HepG2 (cell line): Measurements from ENCODE around the gene SPTSSA. TPM values are rescaled to one million over a fixed set of nuclear protein-coding genes. Genes with fewer than 3 reads are reported as not detected.

Experiments used
- CCDC6 ChIP-seq: sonication (generic); formaldehyde crosslinking; IDR thresholded peaks from 2 replicates; pipeline ENCODE4 v1.8.1; 2022; ENCODE audit warnings: mild to moderate bottlenecking, missing genetic modification reagents, moderate library complexity
- HMG20B ChIP-seq: conservative IDR thresholded peaks from 2 replicates; pipeline ENCODE4 v1.6.1; 2016; ENCODE audit warnings: missing genetic modification reagents, missing compliant biosample characterization
- IKZF5 ChIP-seq: IDR thresholded peaks from 2 replicates; pipeline ENCODE4 v1.6.1; 2018; ENCODE audit warnings: missing genetic modification reagents, mild to moderate bottlenecking, missing compliant biosample characterization
- IRF1 ChIP-seq: sonication (generic); formaldehyde crosslinking; IDR thresholded peaks from 2 replicates; pipeline ENCODE4 v1.4.0; 2020; ENCODE audit warnings: low read depth, mild to moderate bottlenecking, missing genetic modification reagents
- JUN ChIP-seq: sonication (generic); formaldehyde crosslinking; IDR thresholded peaks from 2 replicates; pipeline ENCODE4 v1.4.0; 2020; ENCODE audit warnings: mild to moderate bottlenecking, missing genetic modification reagents
- KAT2B ChIP-seq: fragments of 150-350 bp; IDR thresholded peaks from 2 replicates; pipeline ENCODE4 v1.6.1; 2014; ENCODE audit warnings: low read depth, low read length, borderline replicate concordance
- MTERF4 ChIP-seq: sonication (generic); formaldehyde crosslinking; IDR thresholded peaks from 2 replicates; pipeline ENCODE4 v1.8.0; 2023; ENCODE audit warnings: mild to moderate bottlenecking, missing genetic modification reagents
- NR1H2 ChIP-seq: sonication (generic); formaldehyde crosslinking; IDR thresholded peaks from 2 replicates; pipeline ENCODE4 v1.8.1; 2022; ENCODE audit warnings: low read depth, missing genetic modification reagents, borderline replicate concordance
- RARA ChIP-seq: IDR thresholded peaks from 2 replicates; pipeline ENCODE4 v1.6.1; 2016; ENCODE audit warnings: missing genetic modification reagents, missing compliant biosample characterization
- RELA ChIP-seq: sonication (generic); formaldehyde crosslinking; IDR thresholded peaks from 2 replicates; pipeline ENCODE4 v1.4.0; 2020; ENCODE audit warnings: missing genetic modification reagents
- SMC3 ChIP-seq: IDR thresholded peaks from 2 replicates; pipeline ENCODE4 v1.6.1; 2011; ENCODE audit warnings: low read length, improper control_type of control experiment
- TBL1XR1 ChIP-seq: fragments of 150-350 bp; IDR thresholded peaks from 2 replicates; pipeline ENCODE4 v1.6.1; 2014; ENCODE audit warnings: borderline replicate concordance, low read length; ENCODE audit not compliant: partially characterized antibody
- THAP9 ChIP-seq: sonication (generic); formaldehyde crosslinking; IDR thresholded peaks from 2 replicates; pipeline ENCODE4; 2020; ENCODE audit warnings: missing genetic modification reagents, mild to moderate bottlenecking, borderline replicate concordance
- UBTF ChIP-seq: sonication (generic); formaldehyde crosslinking; IDR thresholded peaks from 2 replicates; pipeline ENCODE4 v1.4.0; 2020; ENCODE audit warnings: mild to moderate bottlenecking, missing genetic modification reagents
- ZNF232 ChIP-seq: sonication (generic); formaldehyde crosslinking; IDR thresholded peaks from 2 replicates; pipeline ENCODE4 v1.4.0; 2020; ENCODE audit warnings: missing genetic modification reagents, borderline replicate concordance
- ZNF780A ChIP-seq: sonication (generic); formaldehyde crosslinking; IDR thresholded peaks from 2 replicates; pipeline ENCODE4 v1.8.0; 2022; ENCODE audit warnings: mild to moderate bottlenecking, missing genetic modification reagents, moderate library complexity
- ZNF800 ChIP-seq: sonication (generic); formaldehyde crosslinking; IDR thresholded peaks from 2 replicates; pipeline ENCODE4 v1.4.0; 2020; ENCODE audit warnings: missing genetic modification reagents
- ZSCAN9 ChIP-seq: IDR thresholded peaks from 2 replicates; pipeline ENCODE4 v1.6.1; 2016; ENCODE audit warnings: borderline replicate concordance
- polyA plus RNA-seq, 8 experiments: library from polyadenylated mRNA; depleted of rRNA in 3 of 8; stranded (reverse) in 7 of 8; unstranded in 1 of 8; fragments of >200 nt; fragmentation: Illumina TruSeq in 4 of 8; extraction: Trizol in 4 of 8; gene quantifications; 2 replicates each; pipeline versions ENCODE4 v1.2.1 to v1.2.3, GENCODE V29; 2011 to 2016; ENCODE audit warnings: low read depth in 4 of 8, missing spikeins in 1 of 8, mixed read lengths in 1 of 8; ENCODE audit not compliant: insufficient read depth in 1 of 8
- total RNA-seq, 5 experiments: library from RNA; depleted of rRNA; stranded (reverse); fragments of >200 nt; fragmentation: Illumina TruSeq; extraction: Trizol; gene quantifications; 2 replicates each; pipeline ENCODE4 v1.2.3, GENCODE V29; 2016; ENCODE audit warnings: low read depth in 1 of 5

The SPTSSA gene
- total and polyA plus RNA-seq, 2 of the 13 experiments (the other 11 are each of a cell fraction or from before 2014, with no cell fraction given) = 19.1 to 86.1 TPM

GRCh38 chr14:34461334-34462131 lies 507 bp downstream of the SPTSSA start (continued):
- TF ChIP-seq THAP9 (CRISPR knock-in tag) (no peak), HMG20B (0 out of 2 replicates have a peak, but pooled peaks have one; percentile 66), IRF1 (CRISPR knock-in tag) (no peak), CCDC6 (CRISPR knock-in tag) (no peak; the same call in 1 of the 2 replicates), ZNF232 (CRISPR knock-in tag) (no peak), KAT2B (no peak), SMC3 (no peak), ZNF800 (CRISPR knock-in tag) (peak; percentile 39; the same call in 1 of the 2 replicates), RARA (peak; percentile 79), IKZF5 (CRISPR knock-in tag) (0 out of 2 replicates have a peak, but pooled peaks have one; percentile 73), RELA (CRISPR knock-in tag) (no peak), NR1H2 (CRISPR knock-in tag) (0 out of 2 replicates have a peak, but pooled peaks have one; percentile 65), TBL1XR1 (no peak), UBTF (CRISPR knock-in tag) (peak; percentile 81), ZNF780A (CRISPR knock-in tag) (no peak), ZSCAN9 (CRISPR knock-in tag) (peak; percentile 45; the same call in 1 of the 2 replicates), JUN (no peak; the same call in 1 of the 2 replicates), MTERF4 (CRISPR knock-in tag) (no peak)
